Measurements from ENCODE around the gene OLFML1. TPM values are rescaled to one million over a fixed set of nuclear protein-coding genes. Genes with fewer than 3 reads are reported as not detected.

Gene OLFML1
- total RNA-seq, 2 donors from 2014 or later = not detected

GRCh38 chr11:7533199-7534041 is 48.1 kb downstream of the OLFML1 start:
- no peak overlapping the region for H3K4me3 Mint-ChIP-seq
- no peak for ATAC-seq (replicated peaks in 1 of 2)
- no peak for DNase-seq
- H3K36me3 Mint-ChIP-seq (ENCODE audit: insufficient read depth in 2 of 2) = no peaks in the 10 kb centered on the region
- H3K4me1 Mint-ChIP-seq (ENCODE audit: low read depth) = peaks cover 68% of the 10 kb centered on the region
- no peaks in the 10 kb centered on the region for H3K9me3 Mint-ChIP-seq
- peaks cover 7% of the 10 kb centered on the region for H3K27me3 Mint-ChIP-seq (ENCODE audit: low read depth)
- H3K27ac Mint-ChIP-seq = no peak overlapping the region

DNA sequence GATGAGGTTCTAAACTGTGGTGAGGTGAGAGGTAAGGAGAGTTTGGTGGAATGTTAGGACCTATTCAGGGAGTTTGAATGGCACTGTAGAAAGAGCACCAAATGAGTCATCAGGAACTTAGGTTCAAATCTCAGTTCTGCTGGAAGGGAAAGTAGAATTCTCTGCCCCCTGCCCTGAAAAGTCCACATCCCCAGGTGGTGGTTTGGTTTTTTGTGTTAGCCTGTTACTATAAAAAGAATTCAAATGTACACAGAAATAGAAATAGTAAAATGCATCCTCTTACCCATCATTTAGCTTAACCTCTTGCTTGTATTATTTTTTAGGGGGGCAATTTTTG is 48.7 kb downstream of the OLFML1 start:
- no peaks in the 10 kb centered on the region for H3K36me3 Mint-ChIP-seq (ENCODE audit: insufficient read depth in 2 of 2)
- no peaks in the 10 kb centered on the region for H3K9me3 Mint-ChIP-seq
- peaks cover 64% of the 10 kb centered on the region for H3K4me1 Mint-ChIP-seq (ENCODE audit: low read depth)
- DNase-seq (no peak), ATAC-seq (replicated peaks in 1 of 2) (no peak)
- no peak overlapping the region for H3K4me3 Mint-ChIP-seq
- peaks cover 7% of the 10 kb centered on the region for H3K27me3 Mint-ChIP-seq (ENCODE audit: low read depth)
- H3K27ac Mint-ChIP-seq = no peak overlapping the region

DNA sequence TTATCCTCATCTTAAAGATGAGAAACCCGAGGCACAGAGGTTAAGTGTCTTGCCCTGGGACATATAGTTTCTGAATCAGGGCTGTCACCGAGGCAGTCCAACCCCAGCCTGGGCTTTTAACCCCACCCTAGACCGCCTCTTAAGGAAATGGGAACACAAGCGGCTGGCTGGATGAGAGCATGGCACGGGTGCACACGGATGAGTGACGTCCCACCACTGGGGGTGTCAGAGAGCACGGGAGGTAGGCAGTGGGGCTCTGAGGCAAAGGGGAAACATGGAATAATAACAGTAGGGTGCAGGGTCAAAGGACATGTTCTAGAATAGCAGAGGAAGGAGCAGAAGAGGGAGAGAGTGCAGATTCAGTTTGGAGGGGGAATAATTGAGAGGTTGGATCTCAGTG is 50.8 kb downstream of the OLFML1 start:
- peak in 1 of 2 donors; percentile 41 for ATAC-seq (replicated peaks in 1 of 2)

GRCh38 chr11:7537265-7537664 is 52.0 kb downstream of the OLFML1 start:
- no peaks in the 10 kb centered on the region for H3K9me3 Mint-ChIP-seq
- no peak overlapping the region for H3K4me3 Mint-ChIP-seq
- no peaks in the 10 kb centered on the region for H3K36me3 Mint-ChIP-seq (ENCODE audit: insufficient read depth in 2 of 2)
- ATAC-seq (replicated peaks in 1 of 2) (no peak), DNase-seq (no peak)
- no peak overlapping the region for H3K27ac Mint-ChIP-seq
- H3K4me1 Mint-ChIP-seq (ENCODE audit: low read depth) = peaks cover 60% of the 10 kb centered on the region
- H3K27me3 Mint-ChIP-seq (ENCODE audit: low read depth) = peaks cover 7% of the 10 kb centered on the region

More for the DNA sequence above, 50.8 kb downstream of the OLFML1 start:
- no peak overlapping the region for H3K4me3 Mint-ChIP-seq
- H3K36me3 Mint-ChIP-seq (ENCODE audit: insufficient read depth in 2 of 2) = no peaks in the 10 kb centered on the region
- no peak overlapping the region for H3K27ac Mint-ChIP-seq
- H3K9me3 Mint-ChIP-seq = no peaks in the 10 kb centered on the region
- H3K4me1 Mint-ChIP-seq (ENCODE audit: low read depth) = peaks cover 60% of the 10 kb centered on the region
- DNase-seq = no peak
- H3K27me3 Mint-ChIP-seq (ENCODE audit: low read depth) = peaks cover 7% of the 10 kb centered on the region

GRCh38 chr11:7538031-7538430 is 52.7 kb downstream of the OLFML1 start:
- Mint-ChIP-seq H3K27me3 (ENCODE audit: low read depth) (peaks cover 7% of the 10 kb centered on the region), H3K9me3 (no peaks in the 10 kb centered on the region), H3K36me3 (ENCODE audit: insufficient read depth in 2 of 2) (no peaks in the 10 kb centered on the region), H3K4me1 (ENCODE audit: low read depth) (peaks cover 60% of the 10 kb centered on the region), H3K27ac (peak overlapping the region; percentile 1), H3K4me3 (peak overlapping the region; percentile 55 to 62)
- DNase-seq = peak; percentile 19 to 35
- peak; percentile 79 to 88 for ATAC-seq (replicated peaks in 1 of 2)

GRCh38 chr11:7538466-7539454 is 53.5 kb downstream of the OLFML1 start:
- Mint-ChIP-seq H3K9me3 (no peaks in the 10 kb centered on the region), H3K4me3 (peak overlapping the region; percentile 55 to 62), H3K27me3 (ENCODE audit: low read depth) (peaks cover 7% of the 10 kb centered on the region), H3K4me1 (ENCODE audit: low read depth) (peaks cover 55% of the 10 kb centered on the region), H3K36me3 (ENCODE audit: insufficient read depth in 2 of 2) (no peaks in the 10 kb centered on the region), H3K27ac (peak overlapping the region; percentile 1)
- no peak for ATAC-seq (replicated peaks in 1 of 2)
- DNase-seq = no peak

DNA sequence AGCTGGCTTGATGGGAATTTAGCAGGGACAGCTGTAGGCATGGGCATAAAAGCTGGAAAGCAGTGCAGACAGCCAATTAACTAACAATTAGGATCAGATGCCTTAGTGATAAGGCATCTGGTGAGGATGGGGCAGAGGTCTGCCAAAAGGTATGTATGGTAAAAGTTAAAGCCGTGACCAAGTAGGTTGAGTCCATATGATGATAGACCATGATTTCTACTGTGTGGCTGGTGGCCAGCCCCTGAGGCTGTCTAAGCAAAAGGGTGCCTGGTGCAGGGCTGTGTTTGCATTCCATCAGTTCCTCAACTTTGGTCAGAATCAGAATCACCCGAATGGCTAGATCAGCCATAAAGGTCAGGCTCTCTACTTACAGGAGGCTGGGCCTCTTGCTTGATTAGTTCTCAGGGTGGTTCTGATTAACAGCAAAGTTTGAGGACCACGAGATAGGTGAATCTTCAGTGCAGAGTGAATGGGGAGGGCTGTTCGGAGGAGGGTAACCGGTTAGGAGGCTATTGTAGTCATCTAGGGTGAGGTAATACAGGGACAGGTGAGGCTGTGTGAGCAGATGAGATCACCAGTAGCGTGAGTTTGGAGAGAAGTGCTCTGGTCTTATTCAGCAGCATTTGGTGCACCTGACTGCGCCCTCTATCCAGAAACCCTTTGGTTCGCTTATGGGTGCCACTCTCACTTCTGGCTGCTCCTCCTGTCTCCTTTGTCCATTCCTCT is 55.7 kb downstream of the OLFML1 start:
- Mint-ChIP-seq H3K4me1 (ENCODE audit: low read depth) (peaks cover 37% of the 10 kb centered on the region), H3K9me3 (no peaks in the 10 kb centered on the region), H3K36me3 (ENCODE audit: insufficient read depth in 2 of 2) (no peaks in the 10 kb centered on the region), H3K4me3 (no peak overlapping the region), H3K27me3 (ENCODE audit: low read depth) (peaks cover 7% of the 10 kb centered on the region), H3K27ac (no peak overlapping the region)
- no peak for ATAC-seq (replicated peaks in 1 of 2)
- no peak for DNase-seq

DNA sequence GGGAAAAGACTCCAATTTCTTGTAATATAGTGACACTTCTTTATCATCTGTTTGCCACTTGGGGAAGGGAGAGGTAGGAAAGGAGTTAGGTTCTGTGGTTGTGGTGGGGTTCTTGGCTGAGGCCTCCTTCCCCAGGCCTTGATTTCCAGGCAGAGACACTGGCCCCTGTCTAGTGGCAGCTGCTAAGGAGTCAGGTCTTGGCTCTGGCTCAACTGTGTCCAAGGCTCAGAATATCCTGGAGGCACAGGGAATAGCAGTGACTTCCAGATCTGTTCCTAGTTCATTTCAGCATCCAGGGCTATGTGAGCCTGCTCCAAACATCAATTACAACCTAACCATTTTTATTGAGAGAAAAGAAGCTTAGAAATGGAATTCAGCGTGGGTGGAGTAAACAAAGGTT is 58.0 kb downstream of the OLFML1 start:
- Mint-ChIP-seq H3K4me1 (ENCODE audit: low read depth) (peaks cover 26% of the 10 kb centered on the region), H3K36me3 (ENCODE audit: insufficient read depth in 2 of 2) (no peaks in the 10 kb centered on the region), H3K9me3 (no peaks in the 10 kb centered on the region), H3K27ac (no peak overlapping the region), H3K27me3 (ENCODE audit: low read depth) (no peaks in the 10 kb centered on the region), H3K4me3 (no peak overlapping the region)
- no peak for DNase-seq
- ATAC-seq (replicated peaks in 1 of 2) = no peak

DNA sequence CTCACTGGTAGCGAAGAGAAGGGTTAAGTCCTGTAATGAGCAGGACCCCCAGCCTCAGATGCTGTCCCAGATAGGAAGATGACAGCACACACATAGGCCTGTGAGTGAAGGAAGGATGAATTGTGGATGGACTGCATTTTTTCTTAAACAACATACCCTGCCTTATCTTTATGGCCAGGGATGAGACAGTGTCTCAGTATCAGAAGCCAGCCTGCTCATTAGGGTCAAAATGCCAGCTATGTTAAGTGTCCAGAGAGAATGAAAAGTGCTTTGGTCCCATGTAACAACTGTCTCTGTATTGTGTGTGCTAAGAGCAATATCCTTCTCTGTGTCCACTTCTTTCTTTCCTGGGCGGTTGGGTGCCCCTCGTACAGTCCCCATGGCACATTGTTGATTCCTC is 58.7 kb downstream of the OLFML1 start:
- ATAC-seq (replicated peaks in 1 of 2) (no peak), DNase-seq (no peak)
- Mint-ChIP-seq H3K4me1 (ENCODE audit: low read depth) (peaks cover 23% of the 10 kb centered on the region), H3K27me3 (ENCODE audit: low read depth) (no peaks in the 10 kb centered on the region), H3K36me3 (ENCODE audit: insufficient read depth in 2 of 2) (no peaks in the 10 kb centered on the region), H3K4me3 (no peak overlapping the region), H3K9me3 (no peaks in the 10 kb centered on the region), H3K27ac (no peak overlapping the region)

DNA sequence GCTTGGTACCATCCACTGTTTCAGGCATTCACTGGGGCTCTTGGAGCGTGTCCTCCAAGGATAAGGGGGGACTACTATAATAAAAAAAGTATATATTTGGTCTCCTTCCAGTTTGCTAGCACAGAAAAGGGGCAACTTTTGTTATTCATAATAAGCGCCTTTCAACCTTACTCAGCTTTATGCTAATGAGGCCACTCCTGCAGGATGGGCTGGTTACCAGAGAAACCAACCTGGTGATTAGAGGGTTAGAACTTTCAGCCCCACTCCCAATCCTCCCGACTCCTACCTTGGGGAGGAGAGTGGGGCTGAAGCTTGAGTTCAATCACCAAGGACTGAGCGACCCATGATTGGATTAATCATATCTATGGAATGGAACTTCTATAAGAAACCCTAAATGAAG is 60.3 kb downstream of the OLFML1 start:
- DNase-seq (no peak), ATAC-seq (replicated peaks in 1 of 2) (no peak)
- Mint-ChIP-seq H3K4me3 (no peak overlapping the region), H3K27me3 (ENCODE audit: low read depth) (no peaks in the 10 kb centered on the region), H3K27ac (no peak overlapping the region), H3K36me3 (ENCODE audit: insufficient read depth in 2 of 2) (no peaks in the 10 kb centered on the region), H3K4me1 (ENCODE audit: low read depth) (peaks cover 15% of the 10 kb centered on the region), H3K9me3 (no peaks in the 10 kb centered on the region)

DNA sequence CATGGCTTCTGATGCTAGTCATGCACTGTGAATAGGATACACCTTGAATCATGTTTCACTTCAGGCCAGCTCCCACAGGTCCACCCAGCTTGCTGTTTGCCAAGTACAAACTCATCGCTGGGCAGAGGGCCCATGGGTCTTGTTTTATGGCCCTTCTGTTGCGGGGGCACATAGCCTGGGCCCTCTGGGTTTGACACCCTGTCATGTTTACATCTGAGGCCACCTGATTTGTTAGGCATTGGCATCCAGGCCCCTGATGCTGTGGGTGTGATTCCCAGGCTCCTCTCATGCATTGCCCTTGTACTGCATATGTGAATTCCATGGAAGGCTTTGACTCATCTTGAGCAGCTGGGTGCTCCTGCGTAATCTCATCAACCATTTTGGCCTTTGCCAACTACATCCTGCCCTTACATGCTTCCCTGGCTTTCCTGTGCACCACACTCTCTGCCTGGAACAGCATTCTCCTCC is 61.1 kb downstream of the OLFML1 start:
- Mint-ChIP-seq H3K4me3 (no peak overlapping the region), H3K9me3 (no peaks in the 10 kb centered on the region), H3K27me3 (ENCODE audit: low read depth) (no peaks in the 10 kb centered on the region), H3K27ac (no peak overlapping the region), H3K4me1 (ENCODE audit: low read depth) (peaks cover 9% of the 10 kb centered on the region), H3K36me3 (ENCODE audit: insufficient read depth in 2 of 2) (no peaks in the 10 kb centered on the region)
- ATAC-seq (replicated peaks in 1 of 2) (no peak), DNase-seq (no peak)

GRCh38 chr11:7547687-7548086 is 62.4 kb downstream of the OLFML1 start:
- Mint-ChIP-seq H3K9me3 (no peaks in the 10 kb centered on the region), H3K4me1 (ENCODE audit: low read depth) (peaks cover 9% of the 10 kb centered on the region), H3K27me3 (ENCODE audit: low read depth) (no peaks in the 10 kb centered on the region)

More at GRCh38 chr11:7547687-7548086, 62.4 kb downstream of the OLFML1 start:
- no peak for DNase-seq
- ATAC-seq (replicated peaks in 1 of 2) = no peak
- no peak overlapping the region for H3K27ac Mint-ChIP-seq
- no peak overlapping the region for H3K4me3 Mint-ChIP-seq
- H3K36me3 Mint-ChIP-seq (ENCODE audit: insufficient read depth in 2 of 2) = peaks cover 0 to under 1% of the 10 kb centered on the region in 2 donors
